Fibroblast of mammary gland (primary cell): ENCODE measurements around the gene CDK5RAP2.
A peak's percentile ranks its signal among the peaks of the same experiment; 100 is the strongest.

Experiments
- DNase-seq: peaks from one replicate; pipeline ENCODE4 v3.0.0-alpha.2; 2010; ENCODE audit warnings: low read depth
- H3K4me3 ChIP-seq: 2 replicates; pipeline ENCODE4 v1.5.1; 2011; ENCODE audit warnings: low read depth, mild to moderate bottlenecking, low read length, moderate library complexity; ENCODE audit not compliant: control insufficient read depth
- CTCF ChIP-seq: conservative IDR thresholded peaks from 2 replicates; pipeline ENCODE4 v1.5.1; 2011; ENCODE audit warnings: low read depth, low read length, inconsistent platforms; ENCODE audit not compliant: control insufficient read depth, insufficient read depth

The CDK5RAP2 gene

DNA sequence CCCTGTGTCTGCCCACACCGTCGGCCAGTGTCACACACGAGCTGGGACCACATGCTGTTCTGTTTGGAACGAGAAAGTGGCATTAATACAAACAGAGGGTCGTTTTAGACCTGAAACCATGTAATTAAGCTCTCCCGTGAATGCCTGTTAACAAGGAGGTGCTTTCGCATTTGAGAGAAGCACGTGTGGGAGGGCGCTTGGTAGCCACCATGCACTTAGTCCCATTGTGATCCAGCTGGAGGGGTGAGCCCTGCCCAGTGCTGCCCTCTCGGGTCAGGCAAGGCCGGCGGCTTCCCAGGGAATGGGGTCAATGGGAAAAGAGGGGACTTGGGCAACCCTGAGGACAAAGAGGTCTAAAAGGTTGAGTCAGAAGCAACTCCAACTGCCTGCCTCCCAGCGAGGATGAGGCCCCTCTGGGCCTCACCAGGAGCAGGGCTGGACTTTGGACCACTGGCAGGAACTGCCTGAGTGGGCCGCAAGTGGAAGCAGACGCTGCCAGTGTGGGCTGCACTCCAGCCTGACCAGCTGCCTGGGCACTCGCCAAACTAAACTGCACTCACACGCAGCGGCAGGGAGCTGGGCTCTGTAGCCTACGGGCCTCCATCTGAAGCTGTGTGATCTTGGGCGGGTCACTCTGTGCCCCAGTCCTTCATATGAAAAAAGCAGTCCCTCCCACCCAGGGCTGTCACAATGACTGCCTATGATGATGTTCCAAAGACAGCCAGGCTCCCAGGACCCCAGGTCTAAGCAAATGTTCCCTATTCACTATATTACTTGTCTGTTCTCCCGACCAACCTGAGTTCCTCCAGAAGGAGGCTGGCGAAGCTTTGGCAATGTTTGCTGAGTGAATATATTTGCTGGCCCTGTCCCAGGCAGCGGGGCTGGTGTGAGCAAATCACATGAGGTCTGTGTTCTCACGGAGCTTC is 195.7 kb downstream of the CDK5RAP2 start:
- no peak overlapping the region for H3K4me3 ChIP-seq
- TF ChIP-seq CTCF: no peak
- DNase-seq: peak; percentile 67

DNA sequence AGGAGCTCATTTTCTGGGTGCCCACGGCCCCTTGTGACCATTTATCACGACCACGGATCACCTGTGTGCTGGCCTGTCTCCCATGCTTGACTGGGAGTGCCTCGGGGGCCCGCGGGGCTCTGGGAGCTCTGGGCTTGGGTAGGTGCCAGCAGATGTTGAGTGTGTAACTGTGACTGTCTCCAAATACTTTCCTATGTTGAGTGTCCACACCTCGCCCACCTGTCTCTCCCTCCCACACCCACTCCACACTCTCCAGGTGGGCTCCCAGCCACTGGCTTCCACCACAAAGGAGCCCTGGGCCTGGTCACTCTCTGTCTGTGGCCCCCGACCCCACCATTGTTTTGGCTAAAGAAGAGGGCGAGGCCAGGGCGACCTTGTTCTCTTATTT is 196.4 kb downstream of the CDK5RAP2 start:
- no peak for TF ChIP-seq CTCF
- no peak overlapping the region for H3K4me3 ChIP-seq
- DNase-seq: no peak

DNA sequence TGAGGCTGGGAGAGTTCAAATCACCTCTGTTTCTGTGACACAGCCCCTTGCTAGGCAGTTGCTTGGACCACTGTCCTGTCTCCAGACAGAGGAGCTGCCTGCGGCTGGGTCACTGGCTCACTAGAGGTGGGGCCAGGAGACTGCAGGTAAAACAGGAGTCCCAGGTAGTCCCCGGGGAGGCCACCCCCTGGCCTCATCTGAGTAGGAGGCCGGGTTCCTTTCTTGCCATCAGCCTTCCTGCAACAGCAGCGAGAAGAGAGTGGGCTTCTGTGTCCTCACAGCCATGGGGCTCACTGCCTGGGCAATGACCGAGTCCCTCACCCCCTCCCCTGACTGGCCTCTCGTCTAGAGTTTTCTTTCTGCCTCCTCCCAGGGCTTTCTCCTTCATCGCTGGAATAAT is 197.5 kb downstream of the CDK5RAP2 start:
- H3K4me3 ChIP-seq: no peak overlapping the region
- no peak for DNase-seq
- no peak for TF ChIP-seq CTCF

DNA sequence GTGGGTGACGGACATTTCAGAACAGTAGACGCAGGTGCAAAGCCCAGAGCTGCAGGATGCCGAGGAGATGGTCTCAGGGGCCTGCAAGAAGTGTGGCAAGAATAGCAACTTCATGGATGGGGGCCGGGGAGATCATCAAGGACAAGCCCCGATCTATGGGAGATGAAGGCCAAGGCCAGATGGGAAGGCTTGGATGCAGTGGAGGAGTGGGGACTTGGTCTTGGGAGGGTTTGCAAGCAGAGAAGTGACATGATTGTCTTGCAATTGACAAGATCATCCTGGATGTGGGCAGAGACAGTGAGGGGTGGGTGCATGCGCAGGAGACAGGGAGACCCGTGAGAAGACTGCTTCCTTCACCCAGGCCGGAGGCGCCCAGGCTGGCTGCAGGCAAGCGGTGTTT is 198.1 kb downstream of the CDK5RAP2 start:
- TF ChIP-seq CTCF: no peak
- DNase-seq: no peak
- no peak overlapping the region for H3K4me3 ChIP-seq

DNA sequence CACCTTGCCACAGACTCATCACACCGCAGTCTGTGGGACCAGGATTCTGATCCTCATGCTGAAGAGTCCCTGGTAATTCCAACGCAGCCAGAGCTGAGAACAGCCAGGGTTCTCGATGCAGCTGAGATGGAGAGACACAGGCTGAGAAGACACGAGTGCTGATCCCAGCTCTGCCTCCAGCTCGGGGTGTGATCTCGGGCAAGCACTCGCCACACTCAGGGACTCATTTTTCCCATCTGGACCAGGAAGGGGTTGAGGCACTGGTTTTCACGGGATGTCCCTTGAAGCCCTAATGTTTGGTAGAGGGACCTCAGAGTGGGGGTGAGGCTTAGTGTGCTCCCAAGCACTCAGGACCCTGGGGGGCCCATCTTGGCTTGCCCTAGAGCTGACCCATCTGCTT is 200.4 kb downstream of the CDK5RAP2 start:
- TF ChIP-seq CTCF: no peak
- DNase-seq: no peak

DNA sequence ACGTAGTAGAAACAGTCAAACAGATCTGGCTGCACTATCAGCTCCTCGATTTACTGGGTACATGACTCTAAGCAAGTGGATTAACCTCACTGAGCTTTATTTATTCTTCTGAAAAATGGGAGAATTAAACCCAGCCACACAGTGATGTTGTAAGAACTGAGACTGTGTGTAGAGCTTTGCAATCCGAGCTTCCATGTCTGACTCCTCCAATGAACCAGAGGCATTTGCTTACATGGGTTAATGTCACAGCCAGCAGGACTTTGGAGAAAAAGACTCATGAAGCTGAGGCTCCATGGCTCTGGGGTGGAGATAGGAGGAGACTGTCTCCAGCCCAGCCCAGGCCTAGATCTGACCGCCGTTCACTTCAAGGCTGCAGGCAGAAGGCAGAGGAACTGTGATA is 201.3 kb downstream of the CDK5RAP2 start:
- TF ChIP-seq CTCF: no peak
- DNase-seq: no peak
- no peak overlapping the region for H3K4me3 ChIP-seq

More for the DNA sequence above, 200.4 kb downstream of the CDK5RAP2 start:
- no peak overlapping the region for H3K4me3 ChIP-seq
